Spinal cord (tissue), 10 donors: ENCODE measurements around the gene GGA2. TPM values are rescaled to one million over a fixed set of nuclear protein-coding genes. Genes with fewer than 3 reads are reported as not detected.
"Not testable (repeated sequence)": the region's sequence is repeated elsewhere in the genome, so short reads cannot be mapped to it uniquely, and the experiment has no call there.

Experiments used
- DNase-seq, 6 donors: peaks; one replicate each; pipeline versions ENCODE4 v3.0.0 to v3.0.0-alpha.2; 2013 to 2015; ENCODE audit warnings: low spot score in 6 of 6, low read depth in 4 of 6
- H3K27ac ChIP-seq: one replicate; pipeline ENCODE4 v1.5.1; 2013; ENCODE audit warnings: low read depth, low read length, control low read depth
- H3K27me3 ChIP-seq: one replicate; pipeline ENCODE4 v1.6.1; 2013; ENCODE audit warnings: low read length; ENCODE audit not compliant: control insufficient read depth, insufficient read depth
- H3K36me3 ChIP-seq: one replicate; pipeline ENCODE4 v1.6.1; 2013; ENCODE audit warnings: low read length; ENCODE audit not compliant: control insufficient read depth, insufficient read depth
- H3K4me1 ChIP-seq: one replicate; pipeline ENCODE4 v1.6.1; 2013; ENCODE audit warnings: low read length; ENCODE audit not compliant: control insufficient read depth, insufficient read depth
- H3K4me3 ChIP-seq: one replicate; pipeline ENCODE4 v1.5.1; 2013; ENCODE audit warnings: low read depth, low read length, control low read depth
- H3K9me3 ChIP-seq: one replicate; pipeline ENCODE4 v1.6.1; 2013; ENCODE audit warnings: low read length; ENCODE audit not compliant: control insufficient read depth, insufficient read depth
- WGBS: methylation state at CpG from one replicate; pipeline ENCODE4 v1.1.5; 2013; ENCODE audit warnings: missing lambda C conversion rate; ENCODE audit not compliant: insufficient coverage; 5-methylcytosine and 5-hydroxymethylcytosine counted together
- long read RNA-seq, 4 donors: transcript quantifications; one replicate each; lab custom pipeline, GENCODE V29; 2026
- polyA plus RNA-seq, 2 donors: library from polyadenylated mRNA; unstranded; fragments of 120-200 nt; gene quantifications; one replicate each; pipeline ENCODE4 v1.2.1, GENCODE V29; 2013; ENCODE audit not compliant: insufficient read length in 2 of 2
- total RNA-seq, 2 donors: library from RNA; depleted of rRNA in 1 of 2; stranded (reverse); fragments of 120-200 nt in 1 of 2; fragments of >200 nt in 1 of 2; gene quantifications; one replicate each; pipeline versions ENCODE4 v1.2.3 to v1.2.4, GENCODE V29; 2013 to 2014
- donor health status: healthy.

Gene GGA2
- total RNA-seq (10 to 100 TPM; 29.3 to 41.9 TPM), polyA plus RNA-seq (10 to 100 TPM; 67.5 to 97.3 TPM)
- long read RNA-seq, donor 1, full-length matches to known transcripts, result 2 of 2 reads
- long read RNA-seq, donor 1, partial matches to known transcripts, result 0 of 2 reads
- long read RNA-seq, donor 1, other reads (novel, unspliced or antisense), result 0 of 2 reads
- long read RNA-seq, donor 2, full-length matches to known transcripts, result 5 of 5 reads
- long read RNA-seq, donor 2, partial matches to known transcripts, result 0 of 5 reads
- long read RNA-seq, donor 2, other reads (novel, unspliced or antisense), result 0 of 5 reads
- long read RNA-seq, donor 3, full-length matches to known transcripts, result 1 of 1 reads
- long read RNA-seq, donor 3, partial matches to known transcripts, result 0 of 1 reads
- long read RNA-seq, donor 3, other reads (novel, unspliced or antisense), result 0 of 1 reads
- long read RNA-seq, donor 4, full-length matches to known transcripts, result 9 of 32 reads
- long read RNA-seq, donor 4, partial matches to known transcripts, result 23 of 32 reads
- long read RNA-seq, donor 4, other reads (novel, unspliced or antisense), result 0 of 32 reads

DNA sequence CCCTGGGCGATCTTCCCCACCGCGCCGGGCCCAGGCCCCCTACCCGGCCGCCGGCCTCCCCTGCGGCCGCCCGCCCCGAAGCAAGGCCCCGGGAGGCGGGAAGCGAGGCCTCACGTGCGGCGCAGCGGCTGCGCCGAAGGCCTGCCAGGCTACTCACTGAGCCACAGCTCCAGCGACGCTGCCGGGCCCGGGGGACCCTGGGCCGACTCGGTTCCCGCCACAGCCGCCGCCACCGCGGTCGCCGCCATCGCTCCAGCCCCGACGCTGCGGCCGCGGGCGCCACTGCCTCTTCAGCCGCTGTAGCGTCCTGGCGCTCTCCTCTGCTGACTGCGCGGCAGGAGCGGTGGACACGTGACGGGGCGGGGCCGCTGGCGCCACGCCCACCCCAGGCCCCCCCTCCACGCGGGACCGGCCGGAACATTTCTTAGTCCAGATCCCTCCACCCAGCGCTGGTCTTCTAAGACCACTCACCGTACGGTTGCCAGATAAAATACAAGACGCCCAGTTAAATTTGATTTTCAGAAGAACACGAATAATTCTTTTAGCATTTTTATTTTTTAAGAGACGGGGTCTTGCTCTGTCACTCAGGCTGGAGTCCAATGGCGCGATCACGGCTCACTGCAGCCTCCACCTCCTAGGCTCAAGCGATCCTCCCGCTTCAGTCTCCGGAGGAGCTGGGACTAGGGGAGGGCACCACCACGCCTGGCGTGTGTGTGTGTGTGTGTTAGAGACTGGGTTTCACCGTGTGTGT is at the start of gene GGA2:
GGA2 (minus strand) TSS at position 331 of the 751 bp plus-strand sequence; CDS start at position 248, 83 bp downstream.
- no peaks in the 10 kb centered on the region for H3K27me3 ChIP-seq
- H3K27ac ChIP-seq, result no peak within 1 kb of the TSS
- H3K9me3 ChIP-seq, result no peaks in the 10 kb centered on the region
- H3K4me3 ChIP-seq, result peak within 1 kb of the TSS; percentile 60
- peaks cover 18% of the 10 kb centered on the region for H3K4me1 ChIP-seq
- peak; percentile 70 to 95 (median 77) for DNase-seq
- WGBS, result under 1% methylated on average over 61 of the region's 71 CpGs
- peaks cover 12% of the 10 kb centered on the region for H3K36me3 ChIP-seq

DNA sequence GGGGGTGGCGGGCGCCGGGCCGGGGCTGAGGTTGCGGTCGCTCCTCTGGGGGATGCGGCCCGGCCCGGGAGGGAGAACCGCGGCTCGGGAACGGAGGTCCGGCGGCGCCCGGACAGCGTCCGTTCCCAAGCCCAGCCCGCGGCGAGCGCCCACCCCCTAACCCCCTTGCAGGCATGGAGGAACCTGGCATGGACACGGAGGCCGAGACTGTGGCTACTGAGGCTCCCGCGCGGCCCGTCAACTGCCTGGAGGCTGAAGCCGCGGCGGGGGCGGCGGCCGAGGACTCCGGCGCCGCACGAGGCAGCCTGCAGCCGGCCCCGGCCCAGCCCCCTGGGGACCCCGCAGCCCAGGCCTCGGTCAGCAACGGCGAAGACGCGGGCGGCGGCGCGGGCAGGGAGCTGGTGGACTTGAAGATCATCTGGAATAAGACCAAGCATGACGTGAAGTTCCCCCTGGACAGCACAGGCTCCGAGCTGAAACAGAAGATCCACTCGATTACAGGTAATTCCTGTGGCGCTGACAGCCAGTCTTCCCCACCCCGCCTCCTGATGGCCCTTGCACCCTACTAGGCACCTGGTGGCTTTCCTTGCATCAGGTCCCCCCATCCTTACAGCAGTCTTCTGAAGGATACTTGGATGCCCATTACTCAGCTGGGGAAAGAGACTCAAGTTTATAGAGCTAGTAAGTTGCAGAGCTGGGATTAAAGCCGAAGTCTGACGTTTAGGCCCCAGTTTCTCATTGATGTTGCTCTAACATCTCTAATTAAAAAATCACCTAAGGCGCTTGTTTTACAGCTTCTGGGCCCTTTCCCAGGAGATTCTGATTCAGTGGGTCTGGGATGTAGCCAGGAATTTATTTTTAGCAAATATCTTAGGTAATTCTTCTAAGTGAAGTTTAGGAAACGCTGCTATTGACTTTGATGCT is 47.7 kb upstream of the GGA2 start:
- DNase-seq, result peak in 2 of 6 donors; percentile 6 to 43
- H3K27me3 ChIP-seq, result no peaks in the 10 kb centered on the region
- peak overlapping the region; percentile 95 for H3K27ac ChIP-seq
- H3K9me3 ChIP-seq, result no peaks in the 10 kb centered on the region
- under 1% methylated on average over 54 of the region's 60 CpGs for WGBS
- peaks cover 15% of the 10 kb centered on the region for H3K36me3 ChIP-seq
- peak overlapping the region; percentile 89 for H3K4me3 ChIP-seq
- peaks cover 15% of the 10 kb centered on the region for H3K4me1 ChIP-seq

GRCh38 chr16:23556881-23557778 is 46.8 kb upstream of the GGA2 start, which contains the start of the genes EARS2 and UBFD1:
TSS of gene EARS2 (minus strand) at chr16:23557350. CDS start at chr16:23557343, 7 bp downstream.
TSS of gene UBFD1 (plus strand) at chr16:23557727. CDS start at chr16:23557743, 16 bp downstream.
- under 1% methylated on average over 63 of the region's 65 CpGs for WGBS
- H3K36me3 ChIP-seq, result peaks cover 15% of the 10 kb centered on the region
- peaks cover 15% of the 10 kb centered on the region for H3K4me1 ChIP-seq

DNA sequence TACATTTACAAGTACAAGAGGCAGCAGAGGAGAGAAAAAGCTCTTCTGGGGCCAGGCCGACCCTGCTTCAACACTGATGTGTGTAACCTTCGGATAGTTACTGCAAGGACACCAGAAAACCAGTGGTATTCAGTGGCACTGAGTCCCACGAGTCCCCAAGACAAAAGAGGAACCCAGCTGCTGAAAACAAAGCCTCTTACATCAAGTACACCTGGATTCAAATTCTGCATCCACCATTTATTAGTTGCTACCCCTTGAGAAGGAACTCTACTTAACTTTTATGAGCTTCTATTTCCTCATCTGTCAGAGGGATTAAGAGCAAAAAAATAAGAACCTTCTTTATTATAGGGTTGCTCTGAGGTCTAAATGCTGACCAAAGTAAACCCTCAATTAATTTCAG is 44.2 kb upstream of the GGA2 start:
- Histone ChIP-seq H3K36me3 (peaks cover 36% of the 10 kb centered on the region), H3K4me1 (peaks cover 15% of the 10 kb centered on the region), H3K9me3 (no peaks in the 10 kb centered on the region), H3K27me3 (no peaks in the 10 kb centered on the region), H3K27ac (no peak overlapping the region), H3K4me3 (no peak overlapping the region)
- 80% methylated on average over 3 of the region's 3 CpGs for WGBS
- no peak for DNase-seq

More at GRCh38 chr16:23556881-23557778, 46.8 kb upstream of the GGA2 start, which contains the start of the genes EARS2 and UBFD1:
- DNase-seq, result peak; percentile 94 to 99 (median 97)
- Histone ChIP-seq H3K9me3 (no peaks in the 10 kb centered on the region), H3K27me3 (no peaks in the 10 kb centered on the region), H3K27ac (peak within 1 kb of the TSS; percentile 95), H3K4me3 (peak within 1 kb of the TSS; percentile 89)

GRCh38 chr16:23552161-23552560 is 41.9 kb upstream of the GGA2 start:
- 85% methylated on average over 6 of the region's 6 CpGs for WGBS
- Histone ChIP-seq H3K36me3 (peaks cover 46% of the 10 kb centered on the region), H3K27ac (no peak overlapping the region), H3K4me3 (no peak overlapping the region), H3K4me1 (peaks cover 11% of the 10 kb centered on the region), H3K9me3 (no peaks in the 10 kb centered on the region), H3K27me3 (no peaks in the 10 kb centered on the region)
- no peak for DNase-seq

DNA sequence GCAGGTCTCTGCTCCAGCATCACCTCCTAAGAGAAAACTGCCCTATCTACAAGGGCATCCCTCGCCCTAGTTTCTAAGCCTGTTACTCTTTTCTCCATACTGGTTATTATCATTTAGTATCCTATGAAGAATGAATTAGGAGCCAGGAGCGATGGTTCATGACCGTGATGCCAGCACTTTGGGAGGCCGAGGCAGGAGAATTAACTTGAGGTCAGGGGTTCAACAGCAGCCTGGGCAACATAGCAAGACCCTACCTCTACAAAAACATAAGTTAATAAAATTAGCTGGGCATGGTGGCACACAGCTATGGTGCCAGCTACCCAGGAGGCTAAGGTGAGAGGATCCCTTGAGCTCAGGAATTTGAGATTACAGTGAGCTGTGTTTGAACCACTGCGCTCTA is 39.6 kb upstream of the GGA2 start:
- Histone ChIP-seq H3K4me3 (no peak overlapping the region), H3K27ac (no peak overlapping the region), H3K4me1 (no peaks in the 10 kb centered on the region), H3K36me3 (peaks cover 55% of the 10 kb centered on the region), H3K27me3 (no peaks in the 10 kb centered on the region), H3K9me3 (no peaks in the 10 kb centered on the region)
- no CpG with 5 or more reads among the region's 5 CpGs for WGBS
- DNase-seq, result no peak

- no peak for DNase-seq
- peaks cover 60% of the 10 kb centered on the region for H3K36me3 ChIP-seq
- 92% methylated on average over 11 of the region's 14 CpGs for WGBS
Measured at GRCh38 chr16:23544436-23544835, 34.1 kb upstream of the GGA2 start.

DNA sequence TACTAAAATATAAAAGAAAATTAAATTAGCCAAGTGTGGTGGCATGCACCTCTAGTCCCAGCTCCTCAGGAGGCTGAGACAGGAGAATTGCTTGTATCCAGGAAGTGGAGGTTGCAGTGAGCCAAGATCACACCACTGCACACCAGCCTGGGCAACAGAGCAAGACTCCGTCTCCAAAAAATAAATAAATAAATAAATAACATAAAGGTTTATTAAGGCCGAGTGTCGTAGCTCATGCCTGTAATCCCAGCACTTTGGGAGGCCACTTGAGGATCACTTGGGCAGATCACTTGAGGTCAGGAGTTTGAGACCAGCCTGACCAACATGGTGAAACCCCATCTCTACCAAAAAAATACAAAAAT is 30.5 kb upstream of the GGA2 start:
- DNase-seq, H3K27ac ChIP-seq, H3K9me3 ChIP-seq, H3K27me3 ChIP-seq, H3K4me1 ChIP-seq, H3K4me3 ChIP-seq: not testable (repeated sequence)
- peaks cover 63% of the 10 kb centered on the region for H3K36me3 ChIP-seq
- WGBS, result no CpG with 5 or more reads among the region's 3 CpGs

More at GRCh38 chr16:23544436-23544835, 34.1 kb upstream of the GGA2 start:
- no peaks in the 10 kb centered on the region for H3K9me3 ChIP-seq
- no peak overlapping the region for H3K4me3 ChIP-seq
- no peaks in the 10 kb centered on the region for H3K27me3 ChIP-seq
- no peak overlapping the region for H3K27ac ChIP-seq
- no peaks in the 10 kb centered on the region for H3K4me1 ChIP-seq
